Astrocyte of the cerebellum (primary cell): ENCODE data around the gene VAMP7.
"Not testable (repeated sequence)": the region's sequence is repeated elsewhere in the genome, so short reads cannot be mapped to it uniquely, and the experiment has no call there.

ENCODE experiments used
- DNase-seq: peaks from one replicate; pipeline ENCODE4 v3.0.0-alpha.2; 2011; ENCODE audit warnings: low read depth
- H3K4me3 ChIP-seq: 2 replicates; pipeline ENCODE4 v1.5.1; 2011; ENCODE audit warnings: mild to moderate bottlenecking, low read depth, low read length, moderate library complexity
- in situ Hi-C: cut with HindIII; loops from 2 replicates; pipeline ENCODE4 v1.10.0; 2017; ENCODE audit warnings: low sequenced_read_pairs
- TF ChIP-seq, protein P1 (sequence below): IDR thresholded peaks from 2 replicates; pipeline ENCODE4 v1.5.1; 2012; ENCODE audit warnings: low read length, low read depth, moderate library complexity, mild to moderate bottlenecking; ENCODE audit errors: missing control alignments

VAMP7 gene

DNA sequence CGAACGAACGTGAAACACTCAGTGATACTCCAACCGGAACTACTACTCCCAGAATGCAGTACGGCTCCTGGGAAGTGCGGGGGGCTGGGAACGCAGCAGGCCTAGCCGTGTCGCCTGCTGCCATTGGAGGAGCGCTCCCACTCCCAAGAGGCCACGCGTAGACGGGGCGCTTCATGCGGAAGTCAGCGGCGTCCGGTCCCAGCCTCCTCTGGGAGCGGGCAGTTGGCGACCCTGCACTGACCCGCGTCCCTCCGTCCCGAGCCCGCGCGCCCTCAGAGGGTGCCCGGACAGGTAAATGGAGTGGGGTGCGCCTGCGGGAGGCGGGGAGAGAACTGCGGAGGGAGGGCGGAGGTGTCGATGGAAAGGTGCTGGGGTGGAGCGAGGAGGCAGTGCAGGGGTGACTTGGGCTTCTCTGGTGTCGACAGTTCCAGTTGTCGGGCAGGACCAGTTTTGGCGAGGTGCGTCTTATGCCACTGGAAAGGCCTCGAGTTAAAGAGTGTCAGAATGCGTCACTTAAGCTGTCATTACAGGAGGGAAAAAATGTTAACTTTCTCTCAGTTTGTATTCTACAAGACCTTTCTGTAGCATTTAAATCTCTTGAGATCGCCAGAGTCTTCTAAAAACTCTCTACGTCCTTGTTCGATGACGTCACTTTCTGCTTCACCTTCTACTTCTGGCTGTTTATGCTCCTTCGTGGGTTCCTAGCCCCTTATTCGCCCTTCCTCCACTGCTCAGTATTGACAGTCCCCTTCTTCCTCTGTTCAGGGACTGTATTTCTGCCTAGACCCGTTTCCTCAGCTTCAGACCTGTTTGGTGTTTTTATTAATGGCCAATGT, at the start of gene VAMP7:
Gene VAMP7 (plus strand): TSS at position 188 of the 836 bp plus-strand sequence. CDS start 8,122 bp downstream, outside the sequence.
- H3K4me3 ChIP-seq = peak within 1 kb of the TSS; percentile 78
- TF ChIP-seq, protein P1, sequence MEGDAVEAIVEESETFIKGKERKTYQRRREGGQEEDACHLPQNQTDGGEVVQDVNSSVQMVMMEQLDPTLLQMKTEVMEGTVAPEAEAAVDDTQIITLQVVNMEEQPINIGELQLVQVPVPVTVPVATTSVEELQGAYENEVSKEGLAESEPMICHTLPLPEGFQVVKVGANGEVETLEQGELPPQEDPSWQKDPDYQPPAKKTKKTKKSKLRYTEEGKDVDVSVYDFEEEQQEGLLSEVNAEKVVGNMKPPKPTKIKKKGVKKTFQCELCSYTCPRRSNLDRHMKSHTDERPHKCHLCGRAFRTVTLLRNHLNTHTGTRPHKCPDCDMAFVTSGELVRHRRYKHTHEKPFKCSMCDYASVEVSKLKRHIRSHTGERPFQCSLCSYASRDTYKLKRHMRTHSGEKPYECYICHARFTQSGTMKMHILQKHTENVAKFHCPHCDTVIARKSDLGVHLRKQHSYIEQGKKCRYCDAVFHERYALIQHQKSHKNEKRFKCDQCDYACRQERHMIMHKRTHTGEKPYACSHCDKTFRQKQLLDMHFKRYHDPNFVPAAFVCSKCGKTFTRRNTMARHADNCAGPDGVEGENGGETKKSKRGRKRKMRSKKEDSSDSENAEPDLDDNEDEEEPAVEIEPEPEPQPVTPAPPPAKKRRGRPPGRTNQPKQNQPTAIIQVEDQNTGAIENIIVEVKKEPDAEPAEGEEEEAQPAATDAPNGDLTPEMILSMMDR = no peak
- in situ Hi-C loops = no loop called here
- DNase-seq = peak; percentile 62

- TF ChIP-seq, protein P1 = no peak
- no peak overlapping the region for H3K4me3 ChIP-seq
- DNase-seq = no peak
- in situ Hi-C loops = no loop called here
Observed at GRCh38 chrX:155841232-155841631, 39.9 kb upstream of the VAMP7 start.

GRCh38 chrX:155851786-155852185, 29.4 kb upstream of the VAMP7 start:
- DNase-seq, H3K4me3 ChIP-seq, in situ Hi-C loops: not testable (repeated sequence)

- in situ Hi-C loops = no loop called here
- no peak overlapping the region for H3K4me3 ChIP-seq
- DNase-seq = no peak
- TF ChIP-seq, protein P1 = no peak
Observed at GRCh38 chrX:155857561-155857960, 23.6 kb upstream of the VAMP7 start.

- DNase-seq = no peak
- TF ChIP-seq, protein P1 = no peak
- in situ Hi-C loops = no loop called here
- H3K4me3 ChIP-seq = no peak overlapping the region
Observed at GRCh38 chrX:155864655-155865054, 16.5 kb upstream of the VAMP7 start.

GRCh38 chrX:155865193-155865592, 16.0 kb upstream of the VAMP7 start:
- TF ChIP-seq, protein P1 = no peak
- no peak for DNase-seq
- H3K4me3 ChIP-seq = no peak overlapping the region
- in situ Hi-C loops = no loop called here

GRCh38 chrX:155867821-155868220, 13.3 kb upstream of the VAMP7 start:
- DNase-seq = no peak
- in situ Hi-C loops = no loop called here
- no peak overlapping the region for H3K4me3 ChIP-seq
- TF ChIP-seq, protein P1 = no peak
